HepG2 (cell line): ENCODE data around the gene SLU7. TPM values are rescaled to one million over a fixed set of nuclear protein-coding genes. Genes with fewer than 3 reads are reported as not detected.

ENCODE experiments used
- ARNT ChIP-seq: fragments of 450-650 bp; IDR thresholded peaks from 2 replicates; pipeline ENCODE4 v1.6.1; 2017
- ATF6 ChIP-seq: sonication (generic); formaldehyde crosslinking; conservative IDR thresholded peaks from 2 replicates; pipeline ENCODE4 v1.4.0; 2020; ENCODE audit warnings: missing genetic modification reagents
- CENPT ChIP-seq: sonication (generic); formaldehyde crosslinking; IDR thresholded peaks from 2 replicates; pipeline ENCODE4 v1.8.0; 2022; ENCODE audit warnings: low read depth, mild to moderate bottlenecking, moderate library complexity, missing genetic modification reagents
- DRAP1 ChIP-seq: IDR thresholded peaks from 2 replicates; pipeline ENCODE4 v1.6.1; 2016; ENCODE audit warnings: missing genetic modification reagents, missing compliant biosample characterization
- EED ChIP-seq: sonication (generic); formaldehyde crosslinking; IDR thresholded peaks from 2 replicates; pipeline ENCODE4 v1.5.0; 2020; ENCODE audit warnings: mild to moderate bottlenecking, missing genetic modification reagents
- EP300 ChIP-seq, 3 experiments: sonication (generic) in 1 of 3; formaldehyde crosslinking in 1 of 3; IDR thresholded peaks; 2 replicates each; pipeline versions ENCODE4 v1.5.1 to v1.6.1; 2011 to 2020; ENCODE audit warnings: low read depth in 2 of 3, low read length in 2 of 3, borderline replicate concordance in 1 of 3, improper control_type of control experiment in 1 of 3, mild to moderate bottlenecking in 1 of 3, missing genetic modification reagents in 1 of 3, moderate library complexity in 1 of 3
- FOXA3 ChIP-seq: IDR thresholded peaks from 2 replicates; pipeline ENCODE4 v1.6.1; 2016; ENCODE audit warnings: missing genetic modification reagents, missing compliant biosample characterization
- JUN ChIP-seq: sonication (generic); formaldehyde crosslinking; IDR thresholded peaks from 2 replicates; pipeline ENCODE4 v1.4.0; 2020; ENCODE audit warnings: mild to moderate bottlenecking, missing genetic modification reagents
- MBD4 ChIP-seq: IDR thresholded peaks from 2 replicates; pipeline ENCODE4 v1.6.1; 2012; ENCODE audit warnings: low read length, inconsistent platforms, borderline replicate concordance
- NFE2L1 ChIP-seq: sonication (generic); formaldehyde crosslinking; IDR thresholded peaks from 2 replicates; pipeline ENCODE4 v1.4.0; 2020; ENCODE audit warnings: missing genetic modification reagents, mild to moderate bottlenecking, borderline replicate concordance
- NFIC ChIP-seq: IDR thresholded peaks from 2 replicates; pipeline ENCODE4 v1.6.1; 2012; ENCODE audit warnings: mild to moderate bottlenecking, low read length, inconsistent platforms
- NFYB ChIP-seq: sonication (generic); formaldehyde crosslinking; IDR thresholded peaks from 2 replicates; pipeline ENCODE4 v1.4.0; 2020; ENCODE audit warnings: missing genetic modification reagents
- NR2F6 ChIP-seq, 2 experiments: IDR thresholded peaks; 2 replicates each; pipeline ENCODE4 v1.6.1; 2016; ENCODE audit warnings: antibody characterized with exemption in 1 of 2, mild to moderate bottlenecking in 1 of 2
- RARA ChIP-seq: IDR thresholded peaks from 2 replicates; pipeline ENCODE4 v1.6.1; 2016; ENCODE audit warnings: missing genetic modification reagents, missing compliant biosample characterization
- SP140L ChIP-seq: sonication (generic); formaldehyde crosslinking; IDR thresholded peaks from 2 replicates; pipeline ENCODE4 v1.4.0; 2020; ENCODE audit warnings: missing genetic modification reagents, borderline replicate concordance
- TFDP2 ChIP-seq: sonication (generic); formaldehyde crosslinking; IDR thresholded peaks from 2 replicates; pipeline ENCODE4 v1.4.0; 2020; ENCODE audit warnings: missing genetic modification reagents
- USF2 ChIP-seq, 2 experiments: sonication (generic) in 1 of 2; formaldehyde crosslinking in 1 of 2; IDR thresholded peaks; 2 replicates each; pipeline versions ENCODE4 v1.5.1 to v1.6.1; 2011 to 2020; ENCODE audit warnings: borderline replicate concordance in 1 of 2, low read depth in 1 of 2, low read length in 1 of 2, mild to moderate bottlenecking in 1 of 2, missing genetic modification reagents in 1 of 2, moderate library complexity in 1 of 2
- ZFP36L2 ChIP-seq: sonication (generic); formaldehyde crosslinking; IDR thresholded peaks from 2 replicates; pipeline ENCODE4 v1.4.0; 2020; ENCODE audit warnings: missing genetic modification reagents
- ZNF460 ChIP-seq: sonication (generic); formaldehyde crosslinking; IDR thresholded peaks from 2 replicates; pipeline ENCODE4 v1.5.1; 2020; ENCODE audit warnings: missing genetic modification reagents, mild to moderate bottlenecking, borderline replicate concordance
- ZNF501 ChIP-seq: sonication (generic); formaldehyde crosslinking; IDR thresholded peaks from 2 replicates; pipeline ENCODE4 v1.5.1; 2020; ENCODE audit warnings: mild to moderate bottlenecking, moderate library complexity, missing genetic modification reagents
- ZNF550 ChIP-seq: sonication (generic); formaldehyde crosslinking; IDR thresholded peaks from 2 replicates; pipeline ENCODE4 v1.4.0; 2020; ENCODE audit warnings: mild to moderate bottlenecking, missing genetic modification reagents, borderline replicate concordance
- ZNF749 ChIP-seq: sonication (generic); formaldehyde crosslinking; IDR thresholded peaks from 2 replicates; pipeline ENCODE4 v1.8.0; 2022; ENCODE audit warnings: mild to moderate bottlenecking, missing genetic modification reagents, moderate library complexity, borderline replicate concordance
- polyA plus RNA-seq, 8 experiments: library from polyadenylated mRNA; depleted of rRNA in 3 of 8; stranded (reverse) in 7 of 8; unstranded in 1 of 8; fragments of >200 nt; fragmentation: Illumina TruSeq in 4 of 8; extraction: Trizol in 4 of 8; gene quantifications; 2 replicates each; pipeline versions ENCODE4 v1.2.1 to v1.2.3, GENCODE V29; 2011 to 2016; ENCODE audit warnings: low read depth in 4 of 8, missing spikeins in 1 of 8, mixed read lengths in 1 of 8; ENCODE audit not compliant: insufficient read depth in 1 of 8
- total RNA-seq, 5 experiments: library from RNA; depleted of rRNA; stranded (reverse); fragments of >200 nt; fragmentation: Illumina TruSeq; extraction: Trizol; gene quantifications; 2 replicates each; pipeline ENCODE4 v1.2.3, GENCODE V29; 2016; ENCODE audit warnings: low read depth in 1 of 5

SLU7 gene
- total and polyA plus RNA-seq, 2 of the 13 experiments (the other 11 are each of a cell fraction or from before 2014, with no cell fraction given): 24.0 to 39.2 TPM

- peak; percentile 62; the same call in 1 of the 2 replicates for TF ChIP-seq USF2 (IDR thresholded peaks at IDR 0.05; ENCODE audit: low read depth, low read length)
- peak; percentile 85; the same call in 1 of the 2 replicates for TF ChIP-seq USF2 (CRISPR knock-in tag; IDR thresholded peaks at IDR 0.05; ENCODE audit: borderline replicate concordance)
- TF ChIP-seq EP300 (IDR thresholded peaks at IDR 0.05; ENCODE audit: low read depth in 2 of 2, low read length in 2 of 2): peak in 1 of 2 experiments; percentile 68; a peak in 1 of 4 replicates
- TF ChIP-seq EP300 (CRISPR knock-in tag; IDR thresholded peaks at IDR 0.05; ENCODE audit: borderline replicate concordance): no peak
- no peak for TF ChIP-seq EED
- no peak for TF ChIP-seq ZNF550 (CRISPR knock-in tag)
- TF ChIP-seq ZNF749 (CRISPR knock-in tag): peak; percentile 13; the same call in 1 of the 2 replicates
- TF ChIP-seq MBD4: peak; percentile 82; the same call in 1 of the 2 replicates
- peak; percentile 64 for TF ChIP-seq FOXA3 (CRISPR knock-in tag)
- TF ChIP-seq NFE2L1 (CRISPR knock-in tag): no peak
- TF ChIP-seq CENPT (CRISPR knock-in tag): no peak
- TF ChIP-seq NR2F6 (IDR thresholded peaks at IDR 0.05): peak; percentile 54
- TF ChIP-seq NR2F6 (CRISPR knock-in tag; IDR thresholded peaks at IDR 0.05): peak; percentile 38; the same call in 1 of the 2 replicates
- TF ChIP-seq ZFP36L2 (CRISPR knock-in tag): no peak
- TF ChIP-seq ARNT: no peak
- TF ChIP-seq SP140L (CRISPR knock-in tag): no peak
- TF ChIP-seq TFDP2: no peak
- TF ChIP-seq RARA (CRISPR knock-in tag): peak; percentile 74
- no peak; the same call in 1 of the 2 replicates for TF ChIP-seq ZNF501 (CRISPR knock-in tag)
- TF ChIP-seq ZNF460 (CRISPR knock-in tag): no peak
- TF ChIP-seq ATF6 (CRISPR knock-in tag): no peak
- TF ChIP-seq DRAP1 (CRISPR knock-in tag): no peak
- TF ChIP-seq NFIC: peak; percentile 11; the same call in 1 of the 2 replicates
- TF ChIP-seq NFYB (CRISPR knock-in tag): no peak
- no peak; the same call in 1 of the 2 replicates for TF ChIP-seq JUN
These were observed 48.1 kb upstream of the SLU7 start (continued) for GRCh38 chr5:160466889-160467554.
